SK-N-SH (cell line): ENCODE results near the gene SLC26A4.

ENCODE experiments used
- POLR2AphosphoS5 ChIP-seq: IDR thresholded peaks from 2 replicates; pipeline ENCODE4 v1.6.1; 2012; ENCODE audit warnings: low read depth, low read length
- RFX5 ChIP-seq: IDR thresholded peaks from 2 replicates; pipeline ENCODE4 v1.6.1; 2012; ENCODE audit warnings: mild to moderate bottlenecking, improper control_type of control experiment, low read length
- TF ChIP-seq, protein P1 (sequence below): fragments of 200-600 bp; sonication (generic); IDR thresholded peaks from 2 replicates; pipeline ENCODE4 v1.6.1; 2017; ENCODE audit warnings: antibody characterized with exemption, mild to moderate bottlenecking, moderate library complexity

GRCh38 chr7:107703872-107704271 is 43.2 kb downstream of the SLC26A4 start:
- TF ChIP-seq, protein P1, sequence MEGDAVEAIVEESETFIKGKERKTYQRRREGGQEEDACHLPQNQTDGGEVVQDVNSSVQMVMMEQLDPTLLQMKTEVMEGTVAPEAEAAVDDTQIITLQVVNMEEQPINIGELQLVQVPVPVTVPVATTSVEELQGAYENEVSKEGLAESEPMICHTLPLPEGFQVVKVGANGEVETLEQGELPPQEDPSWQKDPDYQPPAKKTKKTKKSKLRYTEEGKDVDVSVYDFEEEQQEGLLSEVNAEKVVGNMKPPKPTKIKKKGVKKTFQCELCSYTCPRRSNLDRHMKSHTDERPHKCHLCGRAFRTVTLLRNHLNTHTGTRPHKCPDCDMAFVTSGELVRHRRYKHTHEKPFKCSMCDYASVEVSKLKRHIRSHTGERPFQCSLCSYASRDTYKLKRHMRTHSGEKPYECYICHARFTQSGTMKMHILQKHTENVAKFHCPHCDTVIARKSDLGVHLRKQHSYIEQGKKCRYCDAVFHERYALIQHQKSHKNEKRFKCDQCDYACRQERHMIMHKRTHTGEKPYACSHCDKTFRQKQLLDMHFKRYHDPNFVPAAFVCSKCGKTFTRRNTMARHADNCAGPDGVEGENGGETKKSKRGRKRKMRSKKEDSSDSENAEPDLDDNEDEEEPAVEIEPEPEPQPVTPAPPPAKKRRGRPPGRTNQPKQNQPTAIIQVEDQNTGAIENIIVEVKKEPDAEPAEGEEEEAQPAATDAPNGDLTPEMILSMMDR: no peak
- TF ChIP-seq POLR2AphosphoS5 (no peak), RFX5 (no peak)
